Subcutaneous adipose tissue (tissue), 4 donors: ENCODE measurements around the gene TMEM86A. TPM values are rescaled to one million over a fixed set of nuclear protein-coding genes. Genes with fewer than 3 reads are reported as not detected.

ENCODE experiments used
- total RNA-seq, 4 donors: library from RNA; depleted of rRNA; stranded (reverse); fragments of >200 nt; gene quantifications; one replicate each; pipeline ENCODE4 v1.1.0, GENCODE V29; 2016
- TF ChIP-seq, protein P1 (sequence below): fragments of 450-650 bp; IDR thresholded peaks from one replicate; pipeline ENCODE4 v1.5.1; 2016; ENCODE audit warnings: low read depth, mild to moderate bottlenecking, control low read depth, antibody characterized with exemption, moderate library complexity

Gene TMEM86A
- total RNA-seq, 4 donors from 2014 or later, result 3.4 to 16.1 (median 10.1) TPM

DNA sequence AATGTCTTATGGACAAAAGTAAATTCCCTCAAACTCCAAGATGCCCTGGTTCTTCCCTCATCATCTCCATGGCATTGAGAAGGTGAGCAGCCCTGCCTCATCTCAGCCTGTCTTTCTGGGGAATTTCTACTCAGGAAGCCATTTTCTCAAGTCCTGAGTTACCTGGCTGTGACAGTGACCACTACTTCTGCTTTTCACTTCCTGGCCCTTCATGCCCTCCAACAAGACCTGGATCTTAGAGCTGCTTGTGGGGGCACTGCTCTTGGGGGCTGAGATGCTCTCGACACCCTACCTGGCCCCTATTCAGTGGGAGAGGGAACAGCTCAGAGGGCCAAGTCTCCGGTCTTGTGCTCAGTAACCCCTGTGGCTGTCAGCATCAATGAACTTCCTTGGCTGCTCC, 32.9 kb downstream of the TMEM86A start:
- TF ChIP-seq, protein P1, sequence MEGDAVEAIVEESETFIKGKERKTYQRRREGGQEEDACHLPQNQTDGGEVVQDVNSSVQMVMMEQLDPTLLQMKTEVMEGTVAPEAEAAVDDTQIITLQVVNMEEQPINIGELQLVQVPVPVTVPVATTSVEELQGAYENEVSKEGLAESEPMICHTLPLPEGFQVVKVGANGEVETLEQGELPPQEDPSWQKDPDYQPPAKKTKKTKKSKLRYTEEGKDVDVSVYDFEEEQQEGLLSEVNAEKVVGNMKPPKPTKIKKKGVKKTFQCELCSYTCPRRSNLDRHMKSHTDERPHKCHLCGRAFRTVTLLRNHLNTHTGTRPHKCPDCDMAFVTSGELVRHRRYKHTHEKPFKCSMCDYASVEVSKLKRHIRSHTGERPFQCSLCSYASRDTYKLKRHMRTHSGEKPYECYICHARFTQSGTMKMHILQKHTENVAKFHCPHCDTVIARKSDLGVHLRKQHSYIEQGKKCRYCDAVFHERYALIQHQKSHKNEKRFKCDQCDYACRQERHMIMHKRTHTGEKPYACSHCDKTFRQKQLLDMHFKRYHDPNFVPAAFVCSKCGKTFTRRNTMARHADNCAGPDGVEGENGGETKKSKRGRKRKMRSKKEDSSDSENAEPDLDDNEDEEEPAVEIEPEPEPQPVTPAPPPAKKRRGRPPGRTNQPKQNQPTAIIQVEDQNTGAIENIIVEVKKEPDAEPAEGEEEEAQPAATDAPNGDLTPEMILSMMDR, result no peak

DNA sequence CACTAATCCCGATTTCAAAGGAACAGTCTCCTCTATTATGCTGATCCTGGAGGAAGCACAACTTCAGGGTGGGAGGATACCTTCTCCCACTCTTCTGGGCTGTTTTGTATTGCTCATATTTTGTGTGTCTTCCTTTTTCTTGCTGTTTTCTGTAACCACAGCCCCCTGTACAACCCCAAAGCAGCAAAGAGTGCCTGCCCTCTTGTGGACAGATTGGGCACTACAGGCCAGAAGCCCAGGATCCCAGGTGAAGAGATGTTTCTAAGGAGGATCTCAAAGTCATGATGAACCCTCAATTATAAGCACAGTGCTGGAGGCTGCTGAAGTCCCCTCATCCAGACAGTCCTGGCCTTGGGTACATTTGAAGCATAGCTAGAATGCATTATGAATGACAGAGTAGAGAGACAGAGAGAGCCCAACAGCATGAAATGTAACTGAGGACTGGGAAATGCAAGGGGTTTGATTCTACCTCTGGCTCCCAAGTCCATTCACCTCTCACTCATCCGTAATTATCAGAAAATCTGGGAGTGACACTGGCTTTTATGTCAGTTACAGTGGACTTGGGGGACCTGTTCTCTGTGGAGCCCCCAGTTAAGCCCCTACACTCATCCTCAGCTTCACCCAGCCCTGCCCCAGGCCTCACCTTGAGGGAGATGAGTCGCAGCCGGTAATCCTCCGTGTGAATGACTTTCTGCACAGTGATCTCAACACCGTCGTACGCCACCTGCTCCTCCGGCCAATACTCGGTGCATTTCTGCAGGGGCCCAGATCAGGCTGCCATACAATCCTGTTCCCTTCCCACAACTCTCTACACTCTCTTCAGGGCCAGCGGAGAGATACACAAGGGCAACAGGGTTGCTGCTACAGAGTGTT, 33.6 kb downstream of the TMEM86A start:
- TF ChIP-seq, protein P1, result no peak

DNA sequence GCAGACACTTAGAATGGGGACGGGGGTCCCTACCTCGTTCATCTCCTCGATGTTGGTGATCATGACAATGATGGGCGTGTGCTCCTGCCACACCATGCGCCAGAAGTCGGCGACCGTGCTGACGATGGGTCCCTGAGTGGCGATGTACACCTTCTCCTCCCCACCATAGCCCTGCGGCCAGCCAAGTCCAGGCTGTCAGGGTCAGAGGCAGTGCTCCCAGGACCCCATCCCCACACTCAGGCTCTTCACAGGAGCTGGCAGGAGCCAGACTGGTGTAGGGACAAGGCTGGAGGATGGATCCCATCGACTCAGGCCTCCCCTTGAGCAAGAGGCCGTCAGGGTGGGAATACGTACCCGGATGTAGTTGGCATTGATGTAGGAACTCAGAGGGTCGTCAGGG, 34.6 kb downstream of the TMEM86A start:
- TF ChIP-seq, protein P1, result no peak

DNA sequence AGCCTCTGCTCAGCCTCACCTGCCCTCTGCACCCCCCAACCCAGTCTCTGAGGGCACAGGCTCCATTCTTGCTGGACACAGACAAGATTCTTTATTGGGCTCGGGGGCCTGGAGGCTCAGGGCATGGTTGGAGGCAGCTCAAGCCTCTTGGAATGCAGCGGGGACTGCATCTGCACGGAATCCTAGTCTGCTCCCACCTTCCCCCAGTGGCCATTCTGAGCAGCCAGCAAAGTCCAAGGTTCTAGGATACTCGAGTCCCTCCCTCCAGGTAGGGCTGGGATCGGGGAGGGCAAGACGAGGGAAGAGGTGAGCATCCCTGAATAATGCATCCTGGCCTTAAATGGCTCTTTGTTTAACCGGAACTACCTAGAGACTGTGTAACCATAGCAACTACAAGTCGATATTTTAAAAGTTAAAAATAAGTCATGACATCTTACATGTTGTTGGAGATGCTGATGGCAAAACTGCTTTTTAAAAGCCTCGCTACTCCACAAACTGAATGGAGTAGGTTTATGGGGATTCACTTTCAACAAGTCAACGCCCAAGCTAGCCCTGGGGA, 38.1 kb downstream of the TMEM86A start:
- TF ChIP-seq, protein P1, result no peak

DNA sequence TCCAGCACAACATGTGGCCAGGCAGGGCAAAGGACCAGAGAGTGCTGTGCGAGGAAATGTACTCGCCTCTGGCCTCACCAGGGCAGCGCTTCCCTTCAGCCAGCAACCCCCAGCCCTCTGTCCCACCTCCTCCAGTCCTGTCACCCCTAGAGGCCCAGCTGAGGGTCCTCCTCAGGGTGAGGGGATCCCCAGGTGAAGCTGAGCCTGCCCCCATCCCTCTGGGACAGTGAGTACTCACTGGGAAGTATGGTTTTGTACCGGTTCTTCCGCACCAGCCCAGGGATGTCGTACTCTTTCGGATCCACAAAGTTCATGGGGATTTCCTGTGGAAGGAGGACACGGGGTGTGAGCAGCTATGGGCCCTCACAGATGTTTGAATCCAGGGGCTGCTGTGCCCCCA, 39.1 kb downstream of the TMEM86A start:
- TF ChIP-seq, protein P1, result no peak

DNA sequence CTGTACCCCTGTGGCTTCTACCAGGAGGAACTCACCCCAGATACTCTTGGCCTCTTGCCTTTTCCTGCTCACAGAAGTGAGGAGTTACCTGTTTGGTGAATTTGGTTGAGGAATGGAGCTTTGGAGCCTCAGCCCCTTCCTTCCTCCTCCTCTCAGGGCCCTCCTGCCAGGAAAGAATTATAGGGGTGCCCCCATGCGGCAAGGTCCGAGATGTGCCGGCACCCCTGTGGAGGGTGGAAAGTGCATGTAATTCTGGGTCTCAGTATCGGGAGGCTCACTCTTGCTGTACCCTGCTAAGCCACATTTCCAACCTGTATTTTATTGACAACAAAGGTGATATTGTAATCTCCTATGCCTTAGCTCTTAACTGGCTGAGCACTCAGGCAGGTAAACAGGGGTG, 41.1 kb downstream of the TMEM86A start:
- TF ChIP-seq, protein P1, result no peak

DNA sequence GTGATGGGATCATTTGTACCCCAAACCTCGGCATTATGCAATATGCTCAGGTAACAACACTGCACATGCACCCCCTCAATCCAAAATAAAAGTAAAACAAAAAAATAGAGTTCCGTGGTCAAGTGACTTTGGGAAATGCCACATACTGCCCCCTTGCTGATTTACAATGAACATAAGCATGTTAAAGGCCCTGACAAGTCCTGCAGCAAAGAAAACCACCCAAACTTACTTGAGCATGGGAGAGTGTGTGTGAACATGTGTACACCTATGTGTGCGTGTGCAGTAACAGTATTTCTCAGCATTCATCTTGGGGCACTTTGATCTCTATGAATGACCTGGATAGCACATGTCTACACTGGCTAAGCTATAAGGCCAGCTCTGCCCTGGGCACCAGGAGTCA, 43.2 kb downstream of the TMEM86A start:
- TF ChIP-seq, protein P1, result no peak
